Ovary (tissue), 3 donors: Measurements from ENCODE around the gene FANCG.

Experiments used
- CTCF ChIP-seq, 3 donors: fragments of 450-650 bp in 2 of 3; fragments of 200-600 bp in 1 of 3; IDR thresholded peaks; one replicate each; pipeline versions ENCODE4 v1.5.1 to v1.8.0; 2016 to 2022; ENCODE audit warnings: antibody characterized with exemption in 3 of 3, mild to moderate bottlenecking in 1 of 3
- POLR2A ChIP-seq: fragments of 450-650 bp; IDR thresholded peaks from one replicate; pipeline ENCODE4 v1.6.1; 2017; ENCODE audit warnings: antibody characterized with exemption, mild to moderate bottlenecking, moderate library complexity
- donor health status: DM: no; HTN: no; CAD: no.

DNA sequence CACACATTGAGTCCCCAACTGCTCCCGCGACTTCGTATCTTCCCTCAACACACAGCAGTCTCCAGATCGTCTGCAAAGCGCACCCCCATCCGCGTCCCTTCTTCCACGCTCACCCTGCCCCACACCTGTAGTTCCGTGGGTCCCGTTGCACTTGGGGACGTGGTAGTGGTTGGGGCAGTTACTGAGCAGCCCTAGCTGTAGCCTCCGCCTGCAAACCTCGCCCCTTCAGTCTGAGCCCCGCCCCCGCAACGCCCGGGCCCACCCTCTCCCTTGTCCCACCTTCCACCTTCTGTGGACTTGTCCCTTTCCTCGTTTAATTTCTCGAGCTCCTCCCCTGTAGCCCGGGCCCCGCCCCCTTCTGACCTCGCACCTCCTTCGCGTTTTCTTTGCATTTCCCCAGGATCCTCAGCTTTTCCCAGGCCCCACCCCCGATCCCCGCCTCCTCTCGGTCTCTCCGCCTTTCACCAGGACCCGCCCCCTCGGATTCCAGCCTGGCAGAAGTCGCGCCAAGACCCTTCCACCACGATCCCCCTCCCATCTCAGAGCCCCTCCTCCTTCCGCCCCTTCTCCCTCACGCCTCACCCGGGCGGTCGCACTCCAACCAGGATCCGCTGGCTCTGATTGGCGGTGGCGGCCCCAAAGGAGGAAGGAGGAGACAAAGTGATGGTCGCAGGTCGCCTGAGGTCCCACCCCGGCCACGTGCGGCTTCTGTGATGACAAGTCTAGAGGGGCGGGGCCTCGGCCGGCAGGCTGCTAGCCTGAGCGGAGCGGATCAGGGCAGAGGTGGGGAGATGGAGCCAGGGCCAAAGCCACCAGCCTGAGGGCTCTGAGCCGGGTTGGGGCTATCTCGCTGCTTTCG, 36.2 kb upstream of the FANCG start, which contains the start of gene ATOSB:
- no peak for TF ChIP-seq CTCF (IDR thresholded peaks at IDR 0.05)
- TF ChIP-seq POLR2A = no peak
